Bronchial epithelial cell (primary cell): ENCODE measurements around the gene ELMO3. TPM values are rescaled to one million over a fixed set of nuclear protein-coding genes. Genes with fewer than 3 reads are reported as not detected.

Source experiments
- DNase-seq: peaks from one replicate; pipeline ENCODE4 v3.0.0-alpha.2; 2010; ENCODE audit warnings: low read depth
- FAIRE-seq: peaks from 2 replicates; lab custom pipeline; 2011; peaks lifted over from hg19 to GRCh38; lab: Jason Lieb, UNC
- H3K27me3 ChIP-seq: 2 replicates; pipeline ENCODE4 v1.5.1; 2011; ENCODE audit warnings: low read length; ENCODE audit not compliant: control insufficient read depth, insufficient read depth
- H3K36me3 ChIP-seq: 2 replicates; pipeline ENCODE4 v1.5.1; 2011; ENCODE audit warnings: low read length; ENCODE audit not compliant: control insufficient read depth, insufficient read depth
- H3K4me3 ChIP-seq: 2 replicates; pipeline ENCODE4 v1.5.1; 2011; ENCODE audit warnings: mild to moderate bottlenecking, low read depth, low read length, control low read depth
- total RNA-seq: library from RNA; depleted of rRNA; stranded (reverse); fragments of >200 nt; gene quantifications from 2 replicates; pipeline ENCODE4 v1.2.1, GENCODE V29; 2014
- TF ChIP-seq, protein P1 (sequence below): IDR thresholded peaks from 2 replicates; pipeline ENCODE4 v1.5.1; 2011; ENCODE audit warnings: mild to moderate bottlenecking, moderate library complexity, low read length, control low read depth, inconsistent platforms; ENCODE audit not compliant: insufficient read depth, severe bottlenecking

The ELMO3 gene
- total RNA-seq, 1 donor from 2014 or later, result 44.0 TPM

DNA sequence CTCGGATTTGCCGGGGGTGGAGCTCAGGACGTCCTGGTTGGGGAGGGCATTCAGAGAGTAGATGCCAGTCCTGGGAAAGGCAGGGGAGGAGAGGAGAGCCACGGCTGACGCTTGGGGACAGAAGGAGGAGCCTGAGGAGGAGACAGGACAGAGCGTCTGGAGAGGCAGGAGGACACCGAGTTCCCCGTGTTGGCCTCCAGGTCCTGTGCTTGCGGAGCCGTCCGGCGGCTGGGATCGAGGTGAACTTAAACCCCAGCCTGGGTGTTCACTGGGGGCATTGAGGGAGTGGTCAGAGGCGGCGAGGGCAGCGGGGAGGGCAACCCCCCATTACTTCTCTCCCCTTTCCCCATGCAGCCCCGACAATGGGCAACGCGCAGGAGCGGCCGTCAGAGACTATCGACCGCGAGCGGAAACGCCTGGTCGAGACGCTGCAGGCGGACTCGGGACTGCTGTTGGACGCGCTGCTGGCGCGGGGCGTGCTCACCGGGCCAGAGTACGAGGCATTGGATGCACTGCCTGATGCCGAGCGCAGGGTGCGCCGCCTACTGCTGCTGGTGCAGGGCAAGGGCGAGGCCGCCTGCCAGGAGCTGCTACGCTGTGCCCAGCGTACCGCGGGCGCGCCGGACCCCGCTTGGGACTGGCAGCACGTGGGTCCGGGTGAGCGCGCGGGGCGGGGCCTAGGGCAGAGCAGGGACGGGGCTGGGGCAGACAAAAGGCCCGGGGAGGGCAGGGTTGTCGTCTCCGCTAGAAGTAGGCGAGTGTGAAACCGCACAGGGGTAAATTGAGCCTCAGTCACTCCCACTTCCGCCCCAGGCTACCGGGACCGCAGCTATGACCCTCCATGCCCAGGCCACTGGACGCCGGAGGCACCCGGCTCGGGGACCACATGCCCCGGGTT lies 24.9 kb upstream of the ELMO3 start:
- no peak for FAIRE-seq

DNA sequence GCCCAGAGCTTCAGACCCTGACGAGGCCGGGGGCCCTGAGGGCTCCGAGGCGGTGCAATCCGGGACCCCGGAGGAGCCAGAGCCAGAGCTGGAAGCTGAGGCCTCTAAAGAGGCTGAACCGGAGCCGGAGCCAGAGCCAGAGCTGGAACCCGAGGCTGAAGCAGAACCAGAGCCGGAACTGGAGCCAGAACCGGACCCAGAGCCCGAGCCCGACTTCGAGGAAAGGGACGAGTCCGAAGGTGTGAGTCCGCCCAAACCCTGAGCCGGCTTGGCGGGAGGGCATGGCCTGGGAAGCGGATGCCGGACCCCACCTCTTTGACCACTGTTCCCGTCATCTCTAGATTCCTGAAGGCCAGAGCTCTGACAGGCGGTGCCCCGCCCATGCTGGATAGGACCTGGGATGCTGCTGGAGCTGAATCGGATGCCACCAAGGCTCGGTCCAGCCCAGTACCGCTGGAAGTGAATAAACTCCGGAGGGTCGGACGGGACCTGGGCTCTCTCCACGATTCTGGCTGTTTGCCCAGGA lies 24.2 kb upstream of the ELMO3 start:
- TF ChIP-seq, protein P1, sequence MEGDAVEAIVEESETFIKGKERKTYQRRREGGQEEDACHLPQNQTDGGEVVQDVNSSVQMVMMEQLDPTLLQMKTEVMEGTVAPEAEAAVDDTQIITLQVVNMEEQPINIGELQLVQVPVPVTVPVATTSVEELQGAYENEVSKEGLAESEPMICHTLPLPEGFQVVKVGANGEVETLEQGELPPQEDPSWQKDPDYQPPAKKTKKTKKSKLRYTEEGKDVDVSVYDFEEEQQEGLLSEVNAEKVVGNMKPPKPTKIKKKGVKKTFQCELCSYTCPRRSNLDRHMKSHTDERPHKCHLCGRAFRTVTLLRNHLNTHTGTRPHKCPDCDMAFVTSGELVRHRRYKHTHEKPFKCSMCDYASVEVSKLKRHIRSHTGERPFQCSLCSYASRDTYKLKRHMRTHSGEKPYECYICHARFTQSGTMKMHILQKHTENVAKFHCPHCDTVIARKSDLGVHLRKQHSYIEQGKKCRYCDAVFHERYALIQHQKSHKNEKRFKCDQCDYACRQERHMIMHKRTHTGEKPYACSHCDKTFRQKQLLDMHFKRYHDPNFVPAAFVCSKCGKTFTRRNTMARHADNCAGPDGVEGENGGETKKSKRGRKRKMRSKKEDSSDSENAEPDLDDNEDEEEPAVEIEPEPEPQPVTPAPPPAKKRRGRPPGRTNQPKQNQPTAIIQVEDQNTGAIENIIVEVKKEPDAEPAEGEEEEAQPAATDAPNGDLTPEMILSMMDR, result no peak
- no peak for DNase-seq
- H3K36me3 ChIP-seq, result peaks cover 5% of the 10 kb centered on the region
- no peaks in the 10 kb centered on the region for H3K27me3 ChIP-seq
- peak overlapping the region; percentile 34 for H3K4me3 ChIP-seq
- no peak for FAIRE-seq

More for the DNA sequence above, 24.9 kb upstream of the ELMO3 start:
- peak; percentile 86 for DNase-seq
- Histone ChIP-seq H3K36me3 (peaks cover 5% of the 10 kb centered on the region), H3K27me3 (no peaks in the 10 kb centered on the region), H3K4me3 (peak overlapping the region; percentile 34)
- TF ChIP-seq, protein P1, result peak; percentile 50

DNA sequence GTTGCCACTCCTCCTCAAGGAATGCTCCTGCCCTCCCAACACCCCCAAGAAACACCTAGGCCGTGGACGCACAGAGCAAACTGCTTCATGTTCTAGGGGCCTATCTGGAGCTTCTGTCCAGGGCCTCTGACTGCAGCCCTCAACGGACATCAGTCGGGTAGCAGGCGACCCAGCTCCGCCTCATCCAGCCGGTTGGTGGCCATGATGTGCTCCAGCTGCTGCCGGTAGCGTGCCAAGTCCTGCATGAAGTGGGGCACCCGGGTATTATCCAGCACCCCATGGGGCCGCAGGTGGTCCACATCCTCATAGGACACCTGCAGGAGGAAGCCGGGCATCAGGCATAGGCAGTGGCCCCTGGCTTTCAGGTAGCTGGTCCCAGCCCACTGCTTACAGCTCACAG lies 22.3 kb upstream of the ELMO3 start:
- FAIRE-seq (no peak), DNase-seq (no peak)
- TF ChIP-seq, protein P1, result no peak
- peaks cover 5% of the 10 kb centered on the region for H3K36me3 ChIP-seq
- H3K27me3 ChIP-seq, result no peaks in the 10 kb centered on the region
- no peak overlapping the region for H3K4me3 ChIP-seq

DNA sequence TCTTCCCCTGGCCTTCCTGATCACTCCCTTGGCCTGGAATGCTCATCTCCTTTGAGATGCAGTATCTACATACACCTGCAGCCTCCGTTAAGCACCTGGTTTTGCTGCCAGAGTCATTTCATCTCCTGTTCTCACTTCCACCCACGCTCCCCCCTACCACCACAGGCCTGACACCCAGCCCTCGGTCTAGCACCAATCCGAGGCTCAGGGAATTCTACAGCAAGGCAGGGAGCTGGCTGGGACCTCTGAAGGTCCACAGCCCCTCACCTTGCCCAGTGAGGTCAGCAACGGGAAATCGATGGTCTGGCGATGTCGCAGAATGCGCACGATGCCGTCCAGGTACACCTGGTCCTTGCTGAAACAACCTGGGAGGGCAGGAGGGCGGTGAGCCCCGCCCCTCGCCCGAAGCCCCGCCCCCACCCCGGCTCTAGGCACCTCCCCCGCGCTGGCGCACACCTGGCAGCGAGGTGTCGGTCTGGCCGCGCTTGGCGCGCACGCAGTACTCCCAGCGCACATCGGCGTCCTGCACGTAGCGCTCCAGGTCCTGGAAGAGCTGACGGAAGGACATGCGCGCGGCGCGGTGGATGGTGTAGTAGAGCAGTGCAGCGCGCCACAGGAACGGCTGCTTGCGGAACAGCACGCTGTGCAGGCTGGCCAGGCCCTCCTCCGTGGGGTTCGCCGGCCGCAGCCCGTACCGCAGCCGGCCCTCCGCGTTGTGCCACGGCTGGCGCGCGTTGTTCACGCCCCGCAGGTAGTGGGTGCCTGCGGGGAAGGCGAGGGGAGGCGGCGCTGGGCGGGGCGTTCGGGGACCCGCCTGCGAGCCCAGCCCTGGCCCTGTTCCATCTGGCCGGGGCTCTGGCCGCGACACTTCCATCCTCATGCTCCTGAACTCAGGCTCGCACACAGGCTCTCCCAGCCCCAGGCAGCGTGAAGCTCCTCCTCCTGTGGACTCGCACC lies 20.9 kb upstream of the ELMO3 start:
- TF ChIP-seq, protein P1, result peak; percentile 8
- H3K4me3 ChIP-seq, result peak overlapping the region; percentile 40
- DNase-seq (peak; percentile 92), FAIRE-seq (no peak)
- no peaks in the 10 kb centered on the region for H3K27me3 ChIP-seq
- H3K36me3 ChIP-seq, result peaks cover 5% of the 10 kb centered on the region

DNA sequence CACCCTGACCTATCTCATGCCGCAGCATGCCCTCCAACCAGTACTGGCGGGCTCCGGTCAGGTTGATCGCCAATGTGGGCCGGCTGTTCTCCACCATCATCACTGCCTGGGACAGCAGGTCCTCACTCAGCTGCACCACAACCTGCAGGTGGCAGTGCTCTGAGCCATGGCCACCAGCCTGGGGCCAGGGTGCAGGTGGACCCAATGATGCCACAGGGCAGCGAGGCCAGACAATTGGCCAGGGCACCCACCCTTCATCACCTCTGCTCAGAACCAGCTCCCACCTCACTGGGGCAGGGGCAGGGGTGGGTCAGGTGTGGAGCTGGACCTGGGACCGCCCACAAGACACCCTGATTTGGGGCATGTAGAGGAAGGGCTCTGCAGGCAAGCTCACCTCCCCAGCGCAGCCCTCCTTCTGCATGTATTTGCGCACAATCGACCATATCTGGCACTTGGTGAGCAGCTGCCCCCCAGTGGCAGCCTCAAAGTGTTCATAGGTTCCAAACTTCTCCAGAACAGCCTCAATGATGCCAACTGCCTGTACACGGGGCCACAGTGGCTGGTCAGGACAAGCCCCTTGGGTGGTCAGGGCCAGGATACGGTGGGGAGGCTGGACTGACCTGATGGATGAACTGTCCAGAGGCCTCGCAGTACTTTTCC lies 19.4 kb upstream of the ELMO3 start:
- TF ChIP-seq, protein P1, result peak; percentile 35
- peaks cover 5% of the 10 kb centered on the region for H3K36me3 ChIP-seq
- peak; percentile 52 for DNase-seq
- H3K4me3 ChIP-seq, result no peak overlapping the region
- no peak for FAIRE-seq
- no peaks in the 10 kb centered on the region for H3K27me3 ChIP-seq
